GM06990 (cell line): ENCODE data around the gene NFATC2.

ENCODE experiments used
- DNase-seq: peaks from one replicate; pipeline ENCODE4 v3.0.0-alpha.2; 2011; ENCODE audit not compliant: insufficient read length; ENCODE audit errors: extremely low read depth
- H3K27me3 ChIP-seq: replicated peaks from 2 replicates; pipeline ENCODE4 v1.6.0; 2011; ENCODE audit warnings: low read length; ENCODE audit not compliant: control insufficient read depth, insufficient read depth
- H3K36me3 ChIP-seq: 2 replicates; pipeline ENCODE4 v1.5.1; 2011; ENCODE audit warnings: low read length; ENCODE audit not compliant: control insufficient read depth, insufficient read depth
- H3K4me3 ChIP-seq: replicated peaks from 2 replicates; pipeline ENCODE4 v1.5.1; 2011; ENCODE audit warnings: low read depth, mild to moderate bottlenecking, control low read depth, low read length
- TF ChIP-seq, protein P1 (sequence below): IDR thresholded peaks from 2 replicates; pipeline ENCODE4 v1.5.1; 2011; ENCODE audit warnings: low read length, control low read depth, mild to moderate bottlenecking, inconsistent platforms; ENCODE audit not compliant: insufficient read depth, poor library complexity, severe bottlenecking

NFATC2 gene

DNA sequence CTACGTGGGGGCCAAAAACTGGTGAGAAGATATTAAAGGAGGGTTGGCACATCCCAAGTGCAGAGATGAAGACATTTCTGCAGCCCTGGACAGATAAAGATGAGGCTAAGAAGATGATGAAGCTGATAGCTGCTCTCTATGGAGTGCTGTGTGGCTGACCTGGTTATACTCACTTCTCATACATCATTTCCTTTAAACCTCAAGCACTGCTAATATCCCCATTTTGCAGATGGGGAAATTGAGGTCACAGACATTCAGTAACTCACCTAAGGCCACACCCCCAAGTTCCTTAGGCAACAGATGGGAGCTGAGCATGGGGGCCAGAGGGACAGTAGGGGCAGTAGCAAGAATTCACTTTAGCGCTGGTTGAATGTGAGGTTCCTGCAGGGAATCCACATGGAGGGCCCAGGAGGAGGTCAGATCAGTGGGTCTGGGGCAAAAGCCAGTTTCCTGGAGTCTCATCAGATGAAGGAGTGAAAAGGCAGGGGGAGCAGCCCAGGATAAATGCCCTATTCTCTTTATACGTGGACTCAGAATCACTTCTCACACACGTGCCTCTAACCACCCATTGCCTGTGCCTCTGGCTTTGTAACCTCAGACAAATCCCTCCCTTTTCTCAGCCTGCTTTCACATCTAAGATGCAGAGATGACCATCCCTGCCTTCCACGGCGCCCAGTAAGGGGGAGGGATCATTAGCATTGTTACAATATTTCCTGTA lies 125.8 kb downstream of the NFATC2 start:
- TF ChIP-seq, protein P1, sequence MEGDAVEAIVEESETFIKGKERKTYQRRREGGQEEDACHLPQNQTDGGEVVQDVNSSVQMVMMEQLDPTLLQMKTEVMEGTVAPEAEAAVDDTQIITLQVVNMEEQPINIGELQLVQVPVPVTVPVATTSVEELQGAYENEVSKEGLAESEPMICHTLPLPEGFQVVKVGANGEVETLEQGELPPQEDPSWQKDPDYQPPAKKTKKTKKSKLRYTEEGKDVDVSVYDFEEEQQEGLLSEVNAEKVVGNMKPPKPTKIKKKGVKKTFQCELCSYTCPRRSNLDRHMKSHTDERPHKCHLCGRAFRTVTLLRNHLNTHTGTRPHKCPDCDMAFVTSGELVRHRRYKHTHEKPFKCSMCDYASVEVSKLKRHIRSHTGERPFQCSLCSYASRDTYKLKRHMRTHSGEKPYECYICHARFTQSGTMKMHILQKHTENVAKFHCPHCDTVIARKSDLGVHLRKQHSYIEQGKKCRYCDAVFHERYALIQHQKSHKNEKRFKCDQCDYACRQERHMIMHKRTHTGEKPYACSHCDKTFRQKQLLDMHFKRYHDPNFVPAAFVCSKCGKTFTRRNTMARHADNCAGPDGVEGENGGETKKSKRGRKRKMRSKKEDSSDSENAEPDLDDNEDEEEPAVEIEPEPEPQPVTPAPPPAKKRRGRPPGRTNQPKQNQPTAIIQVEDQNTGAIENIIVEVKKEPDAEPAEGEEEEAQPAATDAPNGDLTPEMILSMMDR, result no peak
- Histone ChIP-seq H3K4me3 (no peak overlapping the region), H3K36me3 (peaks cover 7% of the 10 kb centered on the region), H3K27me3 (no peaks in the 10 kb centered on the region)
- no peak for DNase-seq

DNA sequence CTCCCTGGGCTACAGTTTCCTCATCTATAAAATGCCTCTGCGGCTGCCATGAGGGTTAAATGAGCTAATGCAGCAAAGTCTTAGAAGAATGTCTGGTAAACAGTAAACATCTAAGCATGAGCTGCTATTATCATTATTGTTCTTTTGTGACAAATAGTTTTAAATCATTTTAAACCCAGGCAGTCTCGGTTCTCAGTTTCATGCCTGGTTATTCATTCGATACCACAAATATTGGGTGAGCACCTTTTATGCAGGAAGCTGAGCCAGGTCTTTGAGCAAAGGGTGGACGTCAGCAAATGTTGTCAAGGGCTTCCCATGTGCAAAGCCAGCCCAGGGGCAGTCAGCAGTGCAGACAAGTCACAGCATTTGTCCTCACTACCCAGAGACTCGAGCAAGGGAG lies 128.7 kb downstream of the NFATC2 start:
- DNase-seq, result peak; percentile 50
- Histone ChIP-seq H3K4me3 (no peak overlapping the region), H3K36me3 (peaks cover 11% of the 10 kb centered on the region), H3K27me3 (no peaks in the 10 kb centered on the region)
- TF ChIP-seq, protein P1, result no peak

DNA sequence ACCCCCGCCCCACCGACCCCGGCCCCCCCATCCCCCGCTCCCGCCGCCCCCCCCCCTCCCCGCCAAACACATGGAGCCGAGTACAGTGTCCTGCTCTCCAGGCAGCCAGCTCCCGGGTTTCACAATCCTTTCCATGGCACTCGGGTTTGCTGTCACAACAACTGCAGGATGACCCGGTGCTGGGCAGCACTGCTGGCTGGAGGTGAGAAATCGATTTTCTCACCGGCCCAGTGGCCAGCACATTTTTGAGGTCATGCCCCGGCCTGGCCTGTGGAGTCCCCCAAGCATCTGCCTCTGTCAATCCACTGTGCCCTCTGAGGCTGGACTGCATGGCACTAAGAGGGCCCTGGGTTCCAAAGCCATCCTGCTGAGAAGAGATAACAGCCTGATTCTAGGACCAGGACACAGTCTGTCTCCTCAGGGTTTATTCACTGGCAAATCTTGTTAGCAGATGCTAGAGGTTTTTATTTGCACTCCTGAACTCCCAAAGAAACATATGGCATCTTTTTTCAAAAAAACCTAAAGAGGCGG lies 129.5 kb downstream of the NFATC2 start:
- TF ChIP-seq, protein P1, result no peak
- DNase-seq, result no peak
- H3K36me3 ChIP-seq, result peaks cover 8% of the 10 kb centered on the region
- no peaks in the 10 kb centered on the region for H3K27me3 ChIP-seq
- H3K4me3 ChIP-seq, result no peak overlapping the region

DNA sequence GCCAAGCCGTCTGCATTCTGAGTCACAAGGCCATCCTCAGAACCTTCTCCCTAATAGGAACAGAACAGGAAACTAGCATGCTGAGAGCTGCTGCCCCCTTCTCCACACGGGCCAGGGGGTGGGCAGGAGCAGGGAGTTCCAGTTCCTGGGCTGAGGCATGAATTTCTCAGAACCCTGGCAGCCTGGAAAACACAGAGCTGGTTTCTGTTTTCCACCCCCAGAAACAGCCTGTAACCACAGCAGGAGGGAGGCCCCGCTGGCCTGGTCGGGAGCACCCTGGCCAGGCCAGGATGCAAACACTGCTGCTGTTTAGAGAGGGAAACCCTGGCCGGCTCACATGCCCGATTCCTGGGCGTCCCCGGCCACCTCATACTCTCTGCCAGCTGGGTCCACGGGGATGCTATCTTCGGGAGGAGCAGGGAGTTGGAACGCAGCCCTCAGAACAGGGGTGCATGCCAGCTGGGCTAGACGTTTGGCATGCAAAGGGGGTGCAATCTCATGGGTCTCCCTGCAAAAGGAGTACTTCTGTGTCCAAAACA lies 130.1 kb downstream of the NFATC2 start:
- H3K36me3 ChIP-seq, result peaks cover 8% of the 10 kb centered on the region
- no peak overlapping the region for H3K4me3 ChIP-seq
- no peak for DNase-seq
- TF ChIP-seq, protein P1, result no peak
- H3K27me3 ChIP-seq, result no peaks in the 10 kb centered on the region

DNA sequence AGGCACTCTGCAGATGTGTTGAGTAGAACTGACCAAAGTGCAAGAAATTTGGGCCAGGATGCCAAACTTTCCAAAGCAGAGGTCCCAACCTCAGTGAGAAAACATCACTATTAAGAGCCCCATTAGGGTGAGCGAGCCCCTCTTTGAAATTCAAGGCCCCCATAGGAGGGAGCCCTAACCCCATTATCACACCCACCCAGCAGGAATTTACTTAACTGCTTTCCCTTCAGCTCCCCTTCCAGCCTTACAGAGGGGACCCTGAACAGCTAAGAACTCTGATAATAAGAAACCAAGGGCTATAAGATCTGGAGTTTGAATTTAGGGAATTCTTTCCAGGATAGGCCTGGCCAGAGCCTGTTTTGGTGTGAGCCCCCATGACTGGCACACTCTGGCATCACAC lies 130.6 kb downstream of the NFATC2 start:
- TF ChIP-seq, protein P1, result no peak
- Histone ChIP-seq H3K27me3 (no peaks in the 10 kb centered on the region), H3K4me3 (no peak overlapping the region), H3K36me3 (peaks cover 8% of the 10 kb centered on the region)
- no peak for DNase-seq
